MM.1S (cell line): ENCODE data around the gene DECR2.

Source experiments
- CTCF ChIP-seq: fragments of 300-600 bp; sonication (generic); IDR thresholded peaks from 2 replicates; pipeline ENCODE4 v1.5.1; 2016; ENCODE audit warnings: antibody characterized with exemption, low read length, mixed read lengths
- EZH2 ChIP-seq: fragments of 300-600 bp; sonication (generic); optimal IDR thresholded peaks from 2 replicates; pipeline ENCODE3; 2017; ENCODE audit warnings: low read depth, mild to moderate bottlenecking, antibody characterized with exemption, low read length, mixed read lengths

GRCh38 chr16:424623-425081, 23.0 kb downstream of the DECR2 start:
- TF ChIP-seq CTCF: no peak
- no peak for TF ChIP-seq EZH2
